K562 (cell line): ENCODE data around the gene KRT82.

Experiments used
- BHLHE40 ChIP-seq: IDR thresholded peaks from 2 replicates; pipeline ENCODE4 v1.6.1; 2011; ENCODE audit warnings: low read length, improper control_type of control experiment
- HDAC6 ChIP-seq: IDR thresholded peaks from 2 replicates; pipeline ENCODE4 v1.6.1; 2012; ENCODE audit warnings: low read depth, mild to moderate bottlenecking, control low read depth, inconsistent platforms, low read length, moderate library complexity
- JUND ChIP-seq, 2 experiments: IDR thresholded peaks; 2 replicates in 1 of 2; 3 replicates in 1 of 2; pipeline ENCODE4 v1.6.1; 2011; ENCODE audit warnings: borderline replicate concordance in 2 of 2, low read depth in 2 of 2, low read length in 2 of 2, improper control_type of control experiment in 1 of 2, missing biosample characterization in 1 of 2, missing genetic modification characterization in 1 of 2, missing genetic modification reagents in 1 of 2
- NFRKB ChIP-seq: fragments of 450-650 bp; IDR thresholded peaks from 2 replicates; pipeline ENCODE4 v1.6.1; 2016; ENCODE audit warnings: low read depth
- RAD21 ChIP-seq, 2 experiments: fragments of 250-450 bp in 1 of 2; fragments of 450-650 bp in 1 of 2; sonication (Bioruptor Pico) in 1 of 2; formaldehyde crosslinking in 1 of 2; IDR thresholded peaks in 1 of 2; conservative IDR thresholded peaks in 1 of 2; 2 replicates each; pipeline versions ENCODE4 v1.4.0 to v1.8.0; 2020 to 2022; ENCODE audit warnings: mild to moderate bottlenecking in 2 of 2, moderate library complexity in 1 of 2
- RFX5 ChIP-seq: IDR thresholded peaks from 2 replicates; pipeline ENCODE4 v1.6.1; 2011; ENCODE audit warnings: low read depth, mild to moderate bottlenecking, improper control_type of control experiment, low read length
- SMARCA4 ChIP-seq: fragments of 450-650 bp; IDR thresholded peaks from 2 replicates; pipeline ENCODE4 v1.6.1; 2016
- XRCC5 ChIP-seq: fragments of 200-400 bp; formaldehyde crosslinking; IDR thresholded peaks from 2 replicates; pipeline ENCODE4 v1.6.1; 2017; ENCODE audit warnings: low read depth, mild to moderate bottlenecking, low read length
- ZFP36 ChIP-seq: fragments of 150-350 bp; IDR thresholded peaks from 2 replicates; pipeline ENCODE4 v1.6.1; 2018; ENCODE audit warnings: low read length, low read depth; ENCODE audit not compliant: partially characterized antibody
- ZNF3 ChIP-seq: fragments of 250-450 bp; sonication (Bioruptor Pico); IDR thresholded peaks from 2 replicates; pipeline ENCODE4 v1.5.0; 2021; ENCODE audit warnings: mild to moderate bottlenecking, moderate library complexity
- TF ChIP-seq, protein P1 (sequence below), 3 experiments: IDR thresholded peaks in 2 of 3; conservative IDR thresholded peaks in 1 of 3; 2 replicates each; pipeline ENCODE4 v1.5.1; 2011 to 2012; ENCODE audit warnings: low read length in 3 of 3, mild to moderate bottlenecking in 3 of 3, control low read depth in 2 of 3, improper control_type of control experiment in 1 of 3, inconsistent platforms in 1 of 3, low read depth in 1 of 3, mixed read lengths in 1 of 3, moderate library complexity in 1 of 3; ENCODE audit not compliant: insufficient read depth in 2 of 3
- TF ChIP-seq, protein P2 (sequence below): sonication (generic); formaldehyde crosslinking; IDR thresholded peaks from 2 replicates; pipeline ENCODE4 v1.5.0; 2020; ENCODE audit warnings: missing genetic modification reagents
- TF ChIP-seq, protein P3 (sequence below): fragments of 450-650 bp; IDR thresholded peaks from 2 replicates; pipeline ENCODE4 v1.6.1; 2016; ENCODE audit warnings: antibody characterized with exemption
- TF ChIP-seq, protein P4 (sequence below): fragments of 450-650 bp; IDR thresholded peaks from 2 replicates; pipeline ENCODE4 v1.7.1; 2018; ENCODE audit warnings: mild to moderate bottlenecking, low read depth; ENCODE audit not compliant: partially characterized antibody

DNA sequence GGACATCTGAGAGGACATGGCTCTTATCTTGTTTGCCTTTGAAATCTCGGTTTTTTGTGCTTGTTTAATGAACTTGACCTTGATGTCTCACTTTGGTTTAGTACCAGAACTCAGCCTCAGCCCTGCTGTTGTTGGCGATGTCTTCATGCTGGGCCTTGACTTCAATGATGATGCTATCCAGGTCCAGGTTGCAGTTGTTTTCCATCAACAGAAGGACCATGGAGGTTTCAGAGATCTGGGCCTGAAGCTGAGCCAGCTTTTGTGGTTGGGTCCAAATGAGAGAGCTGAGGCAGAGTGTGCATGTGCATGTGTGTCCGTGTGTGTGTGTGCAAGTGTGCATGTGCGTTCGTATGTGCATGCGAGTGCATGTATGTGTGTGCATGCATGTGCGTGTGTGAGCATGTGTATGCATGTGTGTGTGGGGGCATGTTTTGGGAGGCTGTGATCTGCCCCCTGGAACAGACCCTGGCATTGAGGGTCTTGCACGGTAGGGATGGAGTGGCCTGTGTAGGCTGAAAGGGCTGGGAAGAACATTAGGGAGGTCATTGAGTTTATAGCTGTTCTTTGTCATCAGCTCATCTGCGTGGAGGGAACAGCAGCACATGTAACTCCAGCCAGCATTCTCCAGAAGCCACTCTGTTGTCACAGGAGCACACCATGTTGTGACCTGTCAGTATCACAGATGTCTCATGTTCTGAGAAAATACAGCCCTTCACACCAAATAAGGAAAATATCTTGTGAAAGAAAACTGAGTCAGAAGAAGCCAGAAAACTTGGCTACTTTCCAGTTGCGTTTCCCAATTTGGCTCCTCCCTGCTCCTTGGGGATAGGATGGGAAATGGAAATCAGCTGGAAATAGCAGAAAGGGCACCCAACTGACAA lies 10.0 kb upstream of the KRT82 start:
- no peak for TF ChIP-seq XRCC5
- no peak for TF ChIP-seq RAD21 (CRISPR knock-in tag; conservative IDR thresholded peaks at IDR 0.05 in 1 of 2, IDR thresholded peaks at IDR 0.05 in 1 of 2)
- TF ChIP-seq, protein P1, sequence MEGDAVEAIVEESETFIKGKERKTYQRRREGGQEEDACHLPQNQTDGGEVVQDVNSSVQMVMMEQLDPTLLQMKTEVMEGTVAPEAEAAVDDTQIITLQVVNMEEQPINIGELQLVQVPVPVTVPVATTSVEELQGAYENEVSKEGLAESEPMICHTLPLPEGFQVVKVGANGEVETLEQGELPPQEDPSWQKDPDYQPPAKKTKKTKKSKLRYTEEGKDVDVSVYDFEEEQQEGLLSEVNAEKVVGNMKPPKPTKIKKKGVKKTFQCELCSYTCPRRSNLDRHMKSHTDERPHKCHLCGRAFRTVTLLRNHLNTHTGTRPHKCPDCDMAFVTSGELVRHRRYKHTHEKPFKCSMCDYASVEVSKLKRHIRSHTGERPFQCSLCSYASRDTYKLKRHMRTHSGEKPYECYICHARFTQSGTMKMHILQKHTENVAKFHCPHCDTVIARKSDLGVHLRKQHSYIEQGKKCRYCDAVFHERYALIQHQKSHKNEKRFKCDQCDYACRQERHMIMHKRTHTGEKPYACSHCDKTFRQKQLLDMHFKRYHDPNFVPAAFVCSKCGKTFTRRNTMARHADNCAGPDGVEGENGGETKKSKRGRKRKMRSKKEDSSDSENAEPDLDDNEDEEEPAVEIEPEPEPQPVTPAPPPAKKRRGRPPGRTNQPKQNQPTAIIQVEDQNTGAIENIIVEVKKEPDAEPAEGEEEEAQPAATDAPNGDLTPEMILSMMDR (IDR thresholded peaks at IDR 0.05 in 2 of 3, conservative IDR thresholded peaks at IDR 0.05 in 1 of 3; ENCODE audit: insufficient read depth in 2 of 3, low read depth in 1 of 3, low read length in 3 of 3) = no peak
- no peak for TF ChIP-seq HDAC6
- TF ChIP-seq BHLHE40 = no peak
- TF ChIP-seq, protein P2, sequence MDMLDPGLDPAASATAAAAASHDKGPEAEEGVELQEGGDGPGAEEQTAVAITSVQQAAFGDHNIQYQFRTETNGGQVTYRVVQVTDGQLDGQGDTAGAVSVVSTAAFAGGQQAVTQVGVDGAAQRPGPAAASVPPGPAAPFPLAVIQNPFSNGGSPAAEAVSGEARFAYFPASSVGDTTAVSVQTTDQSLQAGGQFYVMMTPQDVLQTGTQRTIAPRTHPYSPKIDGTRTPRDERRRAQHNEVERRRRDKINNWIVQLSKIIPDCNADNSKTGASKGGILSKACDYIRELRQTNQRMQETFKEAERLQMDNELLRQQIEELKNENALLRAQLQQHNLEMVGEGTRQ = no peak
- no peak for TF ChIP-seq NFRKB
- no peak for TF ChIP-seq RFX5
- no peak for TF ChIP-seq ZFP36
- TF ChIP-seq, protein P3, sequence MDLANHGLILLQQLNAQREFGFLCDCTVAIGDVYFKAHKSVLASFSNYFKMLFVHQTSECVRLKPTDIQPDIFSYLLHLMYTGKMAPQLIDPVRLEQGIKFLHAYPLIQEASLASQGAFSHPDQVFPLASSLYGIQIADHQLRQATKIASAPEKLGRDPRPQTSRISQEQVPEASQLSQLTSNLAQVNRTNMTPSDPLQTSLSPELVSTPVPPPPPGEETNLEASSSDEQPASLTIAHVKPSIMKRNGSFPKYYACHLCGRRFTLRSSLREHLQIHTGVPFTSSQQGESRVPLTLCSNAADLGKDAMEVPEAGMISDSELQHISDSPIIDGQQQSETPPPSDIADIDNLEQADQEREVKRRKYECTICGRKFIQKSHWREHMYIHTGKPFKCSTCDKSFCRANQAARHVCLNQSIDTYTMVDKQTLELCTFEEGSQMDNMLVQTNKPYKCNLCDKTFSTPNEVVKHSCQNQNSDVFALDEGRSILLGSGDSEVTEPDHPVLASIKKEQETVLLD = no peak
- TF ChIP-seq, protein P4, sequence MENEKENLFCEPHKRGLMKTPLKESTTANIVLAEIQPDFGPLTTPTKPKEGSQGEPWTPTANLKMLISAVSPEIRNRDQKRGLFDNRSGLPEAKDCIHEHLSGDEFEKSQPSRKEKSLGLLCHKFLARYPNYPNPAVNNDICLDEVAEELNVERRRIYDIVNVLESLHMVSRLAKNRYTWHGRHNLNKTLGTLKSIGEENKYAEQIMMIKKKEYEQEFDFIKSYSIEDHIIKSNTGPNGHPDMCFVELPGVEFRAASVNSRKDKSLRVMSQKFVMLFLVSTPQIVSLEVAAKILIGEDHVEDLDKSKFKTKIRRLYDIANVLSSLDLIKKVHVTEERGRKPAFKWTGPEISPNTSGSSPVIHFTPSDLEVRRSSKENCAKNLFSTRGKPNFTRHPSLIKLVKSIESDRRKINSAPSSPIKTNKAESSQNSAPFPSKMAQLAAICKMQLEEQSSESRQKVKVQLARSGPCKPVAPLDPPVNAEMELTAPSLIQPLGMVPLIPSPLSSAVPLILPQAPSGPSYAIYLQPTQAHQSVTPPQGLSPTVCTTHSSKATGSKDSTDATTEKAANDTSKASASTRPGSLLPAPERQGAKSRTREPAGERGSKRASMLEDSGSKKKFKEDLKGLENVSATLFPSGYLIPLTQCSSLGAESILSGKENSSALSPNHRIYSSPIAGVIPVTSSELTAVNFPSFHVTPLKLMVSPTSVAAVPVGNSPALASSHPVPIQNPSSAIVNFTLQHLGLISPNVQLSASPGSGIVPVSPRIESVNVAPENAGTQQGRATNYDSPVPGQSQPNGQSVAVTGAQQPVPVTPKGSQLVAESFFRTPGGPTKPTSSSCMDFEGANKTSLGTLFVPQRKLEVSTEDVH = no peak
- no peak for TF ChIP-seq SMARCA4
- TF ChIP-seq ZNF3 (CRISPR knock-in tag) = no peak
- no peak for TF ChIP-seq JUND (IDR thresholded peaks at IDR 0.05; ENCODE audit: borderline replicate concordance, low read depth, low read length)
- no peak for TF ChIP-seq JUND (tag; IDR thresholded peaks at IDR 0.05; ENCODE audit: borderline replicate concordance, low read depth, low read length)
